B cell (primary cell): Measurements from ENCODE around the gene UBE2R2. TPM values are rescaled to one million over a fixed set of nuclear protein-coding genes. Genes with fewer than 3 reads are reported as not detected.

Experiments used
- ATAC-seq: fragments of 200-7000 bp; cut with Tn5 transposase; one replicate; pipeline ENCODE4 v1.10.0; 2021; ENCODE audit warnings: low read depth, mild to moderate bottlenecking, moderate number of reproducible peaks, moderate library complexity
- CTCF ChIA-PET: fragments of 350-600 bp; sonication (Branson Sonifier 250); formaldehyde crosslinking; loops from one replicate; lab custom pipeline; 2021; ENCODE audit warnings: antibody characterized with exemption, inconsistent platforms; lab: Charles Lee
- POLR2A ChIA-PET: fragments of 350-600 bp; sonication (Branson Sonifier 250); formaldehyde crosslinking; loops from one replicate; lab custom pipeline; 2021; ENCODE audit warnings: antibody characterized with exemption; lab: Charles Lee
- DNase-seq: peaks from one replicate; pipeline ENCODE4 v3.0.0; 2013
- H2AFZ ChIP-seq: 2 replicates; pipeline ENCODE4 v1.6.1; 2012; ENCODE audit warnings: mild to moderate bottlenecking, low read depth, low read length; ENCODE audit not compliant: insufficient read depth, poor library complexity, severe bottlenecking
- H3K27ac ChIP-seq, 2 donors: 1 replicate in 1 of 2; 2 replicates in 1 of 2; pipeline ENCODE4 v1.5.1; 2012 to 2013; ENCODE audit warnings: low read length in 2 of 2, mild to moderate bottlenecking in 2 of 2, moderate library complexity in 1 of 2
- H3K27me3 ChIP-seq, 4 experiments: fragments of 200-600 bp in 1 of 4; sonication (generic) in 1 of 4; replicated peaks in 1 of 4; 1 replicate in 2 of 4; 2 replicates in 2 of 4; pipeline versions ENCODE4 v1.6.1 to v1.7.0; 2013 to 2016; ENCODE audit warnings: low read length in 3 of 4, mild to moderate bottlenecking in 2 of 4, mixed read lengths in 1 of 4, moderate library complexity in 1 of 4; ENCODE audit not compliant: insufficient read depth in 4 of 4, control insufficient read depth in 3 of 4; ENCODE audit errors: control extremely low read depth in 1 of 4
- H3K36me3 ChIP-seq, 2 experiments: replicated peaks in 1 of 2; 1 replicate in 1 of 2; 2 replicates in 1 of 2; pipeline versions ENCODE4 v1.6.1 to v1.7.1; 2013; ENCODE audit warnings: low read length in 1 of 2; ENCODE audit not compliant: insufficient read depth in 2 of 2, control insufficient read depth in 1 of 2; ENCODE audit errors: control extremely low read depth in 1 of 2, extremely low read depth in 1 of 2
- H3K4me1 ChIP-seq, 2 donors: fragments of 200-600 bp in 1 of 2; sonication (generic) in 1 of 2; 1 replicate in 1 of 2; 2 replicates in 1 of 2; pipeline versions ENCODE4 v1.5.1 to v1.6.1; 2013 to 2017; ENCODE audit warnings: low read length in 2 of 2; ENCODE audit not compliant: control insufficient read depth in 2 of 2, insufficient read depth in 2 of 2
- H3K4me2 ChIP-seq: replicated peaks from 2 replicates; pipeline ENCODE3; 2012; ENCODE audit warnings: mild to moderate bottlenecking, low read depth, low read length; ENCODE audit not compliant: poor library complexity, severe bottlenecking
- H3K4me3 ChIP-seq, 5 experiments: fragments of 200-600 bp in 1 of 5; sonication (generic) in 1 of 5; 1 replicate in 3 of 5; 2 replicates in 2 of 5; pipeline versions ENCODE4 v1.5.1 to v1.7.0; 2011 to 2016; ENCODE audit warnings: low read length in 4 of 5, mild to moderate bottlenecking in 4 of 5, low read depth in 2 of 5, control low read depth in 1 of 5, moderate library complexity in 1 of 5; ENCODE audit not compliant: insufficient read depth in 1 of 5; ENCODE audit errors: control extremely low read depth in 1 of 5, extremely low read depth in 1 of 5
- H3K79me2 ChIP-seq: fragments of 200-600 bp; sonication (generic); one replicate; pipeline ENCODE4 v1.6.0; 2016; ENCODE audit warnings: low read length; ENCODE audit not compliant: control insufficient read depth, insufficient read depth
- H3K9ac ChIP-seq: fragments of 200-600 bp; sonication (generic); 2 replicates; pipeline ENCODE4 v1.6.1; 2017; ENCODE audit warnings: mild to moderate bottlenecking, low read length, moderate library complexity
- H3K9me3 ChIP-seq, 3 donors: one replicate each; pipeline versions ENCODE4 v1.6.1 to v1.7.1; 2013; ENCODE audit warnings: low read length in 2 of 3; ENCODE audit not compliant: control insufficient read depth in 2 of 3, insufficient read depth in 1 of 3; ENCODE audit errors: control extremely low read depth in 1 of 3
- H4K20me1 ChIP-seq: 2 replicates; pipeline ENCODE4 v1.6.0; 2012; ENCODE audit warnings: mild to moderate bottlenecking, low read length; ENCODE audit not compliant: insufficient read depth, control insufficient read depth, poor library complexity, severe bottlenecking
- H3K27ac Mint-ChIP-seq: one replicate; pipeline ENCODE4 v1.8.0; 2021; ENCODE audit warnings: mixed read lengths
- H3K27me3 Mint-ChIP-seq: one replicate; pipeline ENCODE4 v1.8.0; 2021; ENCODE audit warnings: mixed read lengths
- H3K4me1 Mint-ChIP-seq: one replicate; pipeline ENCODE4 v1.8.0; 2021; ENCODE audit warnings: mixed read lengths
- H3K4me3 Mint-ChIP-seq: one replicate; pipeline ENCODE4 v1.8.0; 2021; ENCODE audit warnings: mixed read lengths
- H3K9me3 Mint-ChIP-seq: one replicate; pipeline ENCODE4 v1.8.0; 2022; ENCODE audit warnings: mixed read lengths; ENCODE audit not compliant: insufficient read depth
- EZH2 ChIP-seq: IDR thresholded peaks from 2 replicates; pipeline ENCODE4 v1.6.1; 2012; ENCODE audit warnings: borderline replicate concordance, low read depth, mild to moderate bottlenecking, moderate library complexity, low read length; ENCODE audit not compliant: insufficient read depth, poor library complexity, severe bottlenecking
- WGBS: methylation state at CpG from one replicate; pipeline ENCODE4 v1.1.5; 2013; ENCODE audit warnings: missing lambda C conversion rate; ENCODE audit not compliant: insufficient coverage; 5-methylcytosine and 5-hydroxymethylcytosine counted together
- intact Hi-C: fragments of 100-400 bp; cut with micrococcal nuclease; formaldehyde crosslinking; loops from one replicate; pipeline ENCODE4 v1.10.0; 2022
- polyA plus RNA-seq: library from polyadenylated mRNA; depleted of rRNA; stranded (reverse); fragments of >200 nt; gene quantifications from 2 replicates; pipeline ENCODE4 v1.2.3, GENCODE V29; 2012
- total RNA-seq, 2 donors: library from RNA; stranded (reverse); fragments of 120-200 nt in 1 of 2; gene quantifications; 1 replicate in 1 of 2; 2 replicates in 1 of 2; pipeline versions ENCODE4 v1.2.3 to v1.2.4, GENCODE V29; 2013 to 2022
- TF ChIP-seq, protein P1 (sequence below): fragments of 200-600 bp; IDR thresholded peaks from one replicate; pipeline ENCODE4 v1.8.0; 2022; ENCODE audit warnings: antibody characterized with exemption, mild to moderate bottlenecking

Gene UBE2R2
- total and polyA plus RNA-seq, 2 donors (not counting 1 experiment from before 2014, with no cell fraction given), result 18.9 to 48.8 TPM

DNA sequence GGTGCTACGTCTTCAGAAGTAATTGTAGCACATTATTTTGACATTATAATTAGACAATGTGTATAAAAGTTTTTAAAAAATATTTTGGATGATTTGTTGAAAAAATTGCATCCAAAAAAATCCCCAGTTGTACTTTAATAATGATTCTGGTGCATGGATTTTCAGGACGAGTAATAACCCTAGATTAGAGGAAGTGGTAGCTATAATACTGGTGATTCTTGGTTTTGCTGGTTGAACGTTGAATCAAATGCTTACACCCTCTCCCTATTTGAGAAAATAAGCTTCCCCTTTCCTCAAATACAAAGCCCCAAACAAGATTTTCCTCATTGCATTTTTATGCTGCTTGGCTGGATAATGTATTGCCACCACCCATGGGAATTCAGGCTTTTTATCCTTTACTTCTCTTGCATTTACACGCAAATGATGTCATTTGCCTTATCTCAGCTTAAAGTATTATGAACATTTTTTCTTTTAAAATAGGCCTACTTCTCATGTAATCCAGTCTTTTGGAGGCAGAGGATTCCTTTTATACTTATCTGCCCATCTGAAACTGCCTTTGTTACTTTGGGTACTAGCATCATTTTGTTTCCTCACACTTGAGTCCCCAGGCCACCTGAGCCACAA lies 86.3 kb downstream of the UBE2R2 start:
- Mint-ChIP-seq H3K4me1 (peaks cover 9% of the 10 kb centered on the region), H3K27ac (no peak overlapping the region), H3K4me3 (no peak overlapping the region), H3K9me3 (no peaks in the 10 kb centered on the region), H3K27me3 (no peaks in the 10 kb centered on the region)
- TF ChIP-seq, protein P1, sequence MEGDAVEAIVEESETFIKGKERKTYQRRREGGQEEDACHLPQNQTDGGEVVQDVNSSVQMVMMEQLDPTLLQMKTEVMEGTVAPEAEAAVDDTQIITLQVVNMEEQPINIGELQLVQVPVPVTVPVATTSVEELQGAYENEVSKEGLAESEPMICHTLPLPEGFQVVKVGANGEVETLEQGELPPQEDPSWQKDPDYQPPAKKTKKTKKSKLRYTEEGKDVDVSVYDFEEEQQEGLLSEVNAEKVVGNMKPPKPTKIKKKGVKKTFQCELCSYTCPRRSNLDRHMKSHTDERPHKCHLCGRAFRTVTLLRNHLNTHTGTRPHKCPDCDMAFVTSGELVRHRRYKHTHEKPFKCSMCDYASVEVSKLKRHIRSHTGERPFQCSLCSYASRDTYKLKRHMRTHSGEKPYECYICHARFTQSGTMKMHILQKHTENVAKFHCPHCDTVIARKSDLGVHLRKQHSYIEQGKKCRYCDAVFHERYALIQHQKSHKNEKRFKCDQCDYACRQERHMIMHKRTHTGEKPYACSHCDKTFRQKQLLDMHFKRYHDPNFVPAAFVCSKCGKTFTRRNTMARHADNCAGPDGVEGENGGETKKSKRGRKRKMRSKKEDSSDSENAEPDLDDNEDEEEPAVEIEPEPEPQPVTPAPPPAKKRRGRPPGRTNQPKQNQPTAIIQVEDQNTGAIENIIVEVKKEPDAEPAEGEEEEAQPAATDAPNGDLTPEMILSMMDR, result no peak
- no peak for TF ChIP-seq EZH2
- POLR2A ChIA-PET, result no interaction called here
- Histone ChIP-seq H3K4me1 (no peaks in the 10 kb centered on the region), H2AFZ (no peak overlapping the region), H3K36me3 (peaks cover 7 to 53% of the 10 kb centered on the region in 2 experiments), H3K4me3 (no peak overlapping the region), H4K20me1 (peaks cover 55% of the 10 kb centered on the region), H3K27me3 (no peaks in the 10 kb centered on the region), H3K4me2 (no peak overlapping the region), H3K9ac (no peak overlapping the region), H3K79me2 (peaks cover 70% of the 10 kb centered on the region), H3K9me3 (no peaks in the 10 kb centered on the region), H3K27ac (no peak overlapping the region)
- DNase-seq (no peak), ATAC-seq (no peak)
- intact Hi-C loops, result no loop called here
- CTCF ChIA-PET, result interaction anchor here (1.5 kb wide), 1 partner anchor 279 kb away, joined by 3 read pairs; no protein-coding TSS in a partner anchor
- no CpG with 5 or more reads among the region's 4 CpGs for WGBS

DNA sequence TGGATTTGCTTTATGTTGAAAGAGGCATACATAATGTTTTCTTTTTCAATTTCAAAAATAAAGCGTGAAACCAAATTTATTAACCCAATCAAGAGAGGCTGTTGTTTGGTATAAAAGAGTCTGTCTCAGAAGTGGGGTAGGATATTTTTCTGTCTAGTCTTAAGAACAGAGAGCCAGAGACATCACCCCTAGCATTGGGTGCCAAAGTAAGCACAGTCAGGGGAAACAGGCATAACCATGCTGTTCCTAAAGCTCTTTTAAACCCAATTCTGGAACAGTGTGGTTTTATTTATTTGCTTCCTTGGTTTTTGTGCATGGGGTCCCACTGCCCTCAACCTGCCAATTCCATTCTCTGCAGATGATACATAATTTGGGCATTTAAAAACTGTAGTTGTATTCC lies 88.2 kb downstream of the UBE2R2 start:
- no peaks in the 10 kb centered on the region for H3K27me3 ChIP-seq
- ChIA-PET POLR2A (no interaction called here), CTCF (no interaction called here)
- H3K79me2 ChIP-seq, result peaks cover 66% of the 10 kb centered on the region
- H3K4me1 Mint-ChIP-seq, result peaks cover 9% of the 10 kb centered on the region
- H3K4me2 ChIP-seq, result no peak overlapping the region
- ATAC-seq, result no peak
- H3K9me3 Mint-ChIP-seq, result no peaks in the 10 kb centered on the region
- H3K4me3 ChIP-seq, result no peak overlapping the region
- H3K27me3 Mint-ChIP-seq, result no peaks in the 10 kb centered on the region
- no peaks in the 10 kb centered on the region for H3K9me3 ChIP-seq
- intact Hi-C loops, result no loop called here
- peaks cover 7 to 43% of the 10 kb centered on the region in 2 experiments for H3K36me3 ChIP-seq
- no peaks in the 10 kb centered on the region for H3K4me1 ChIP-seq
- H3K4me3 Mint-ChIP-seq, result no peak overlapping the region
- WGBS, result no CpG with 5 or more reads among the region's 1 CpG
- peaks cover 59% of the 10 kb centered on the region for H4K20me1 ChIP-seq
- no peak overlapping the region for H3K27ac ChIP-seq
- no peak overlapping the region for H3K9ac ChIP-seq
- TF ChIP-seq EZH2, result no peak
- TF ChIP-seq, protein P1, result no peak
- no peak overlapping the region for H3K27ac Mint-ChIP-seq
- no peak for DNase-seq
- no peak overlapping the region for H2AFZ ChIP-seq
